ENCODE results near the gene FAM114A2. TPM values are rescaled to one million over a fixed set of nuclear protein-coding genes. Genes with fewer than 3 reads are reported as not detected.

The FAM114A2 gene
- total RNA-seq, 1 experiment from 2014 or later = 12.8 TPM

DNA sequence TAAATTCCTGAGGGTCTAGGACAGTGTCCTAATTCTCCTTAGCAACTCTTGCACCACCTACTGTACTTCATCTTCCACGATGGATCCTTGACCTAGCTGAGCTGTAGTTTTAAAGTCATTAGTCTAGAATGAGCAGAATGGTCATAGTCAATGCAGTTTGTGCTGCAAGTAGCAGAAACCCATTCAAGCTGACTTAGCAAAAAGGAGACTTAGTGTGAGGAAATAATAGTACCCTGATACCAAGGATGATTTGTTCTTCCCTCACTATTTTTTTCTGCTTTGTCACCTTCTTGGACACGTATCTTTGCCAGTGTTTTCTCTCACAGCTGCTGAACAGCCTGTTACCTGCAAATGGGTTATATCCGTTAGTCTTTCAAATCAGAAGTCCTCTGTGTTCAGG, 5.4 kb upstream of the FAM114A2 start:
- no peak overlapping the region for H3K4me3 Mint-ChIP-seq
- no peaks in the 10 kb centered on the region for H4K20me1 ChIP-seq (ENCODE audit: control insufficient read depth, insufficient read depth, insufficient read length)
- no peaks in the 10 kb centered on the region for H3K27me3 Mint-ChIP-seq (ENCODE audit: low read depth)

More for the DNA sequence above, 5.4 kb upstream of the FAM114A2 start:
- H3K4me1 ChIP-seq (ENCODE audit: insufficient read depth, low read length) = no peaks in the 10 kb centered on the region
- no peak overlapping the region for H3K56ac ChIP-seq (ENCODE audit: insufficient read length, low read depth, low read length)
- no peak overlapping the region for H3K4me2 ChIP-seq (ENCODE audit: insufficient read depth, insufficient read length, low read length)
- Mint-ChIP-seq H3K4me1 (peaks cover 5 to 8% of the 10 kb centered on the region in 2 experiments), H3K9me3 (no peaks in the 10 kb centered on the region), H3K27ac (no peak overlapping the region), H3K36me3 (ENCODE audit: insufficient read depth in 1 of 3, low read depth in 3 of 3) (no peaks in the 10 kb centered on the region)
- H3K18ac ChIP-seq (ENCODE audit: insufficient read length, low read depth, low read length) = no peak overlapping the region
- H3K4ac ChIP-seq (ENCODE audit: low read depth, low read length) = no peak overlapping the region
- H3K79me1 ChIP-seq (ENCODE audit: insufficient read depth, low read depth, low read length, poor library complexity, severe bottlenecking) = no peaks in the 10 kb centered on the region
- H3T11ph ChIP-seq (ENCODE audit: low read length) = no peak overlapping the region
- no peak overlapping the region for H3K9ac ChIP-seq (ENCODE audit: extremely low read depth, insufficient read length, low read length)
- no peak overlapping the region for H2BK12ac ChIP-seq (ENCODE audit: insufficient read length, low read depth, low read length)
- no peak overlapping the region for H2BK120ac ChIP-seq (ENCODE audit: low read depth, low read length, poor library complexity, severe bottlenecking)
- H2BK5ac ChIP-seq (ENCODE audit: insufficient read length, low read length) = no peak overlapping the region
- H2AK5ac ChIP-seq (ENCODE audit: insufficient read length, low read length) = no peak overlapping the region
- no peak overlapping the region for H3K23ac ChIP-seq (ENCODE audit: insufficient read length, low read depth, low read length)
- no peak overlapping the region for H4K5ac ChIP-seq (ENCODE audit: insufficient read length, low read depth, low read length)
- H2BK15ac ChIP-seq (ENCODE audit: low read depth, low read length) = no peak overlapping the region
- H4K8ac ChIP-seq (replicated peaks; ENCODE audit: insufficient read length, low read depth, low read length) = no peak overlapping the region
- WGBS (ENCODE audit: extremely low coverage, insufficient read length, low lambda C conversion rate) = no CpG with 5 or more reads among the region's 3 CpGs
- H3K27ac ChIP-seq (ENCODE audit: insufficient read length, low read depth, low read length) = no peak overlapping the region
- no peak for TF ChIP-seq CTCF (conservative IDR thresholded peaks at IDR 0.05)
- peaks cover 3% of the 10 kb centered on the region; the same call in 1 of the 2 replicates for H3K79me2 ChIP-seq (ENCODE audit: insufficient read depth, low read length)
- no peaks in the 10 kb centered on the region for H3K9me3 ChIP-seq (ENCODE audit: control insufficient read depth, low read depth, low read length)
- no peak overlapping the region for H4K91ac ChIP-seq (ENCODE audit: insufficient read length, low read depth, low read length)
- H3K14ac ChIP-seq (ENCODE audit: insufficient read depth, low read length) = no peak overlapping the region
- no peaks in the 10 kb centered on the region for H3K27me3 ChIP-seq (ENCODE audit: insufficient read depth, low read length)
- H3K23me2 ChIP-seq (ENCODE audit: insufficient read length, low read depth, low read length, poor library complexity, severe bottlenecking) = peaks cover 4% of the 10 kb centered on the region
- DNase-seq = no peak
- H2BK20ac ChIP-seq (ENCODE audit: low read depth, low read length, poor library complexity, severe bottlenecking) = no peak overlapping the region
- H2AFZ ChIP-seq (ENCODE audit: low read length) = no peak overlapping the region

Data from H9 (cell line).